ENCODE data around the gene GMPR. TPM values are rescaled to one million over a fixed set of nuclear protein-coding genes. Genes with fewer than 3 reads are reported as not detected.

GMPR gene
- total RNA-seq, 1 experiment from 2014 or later: 24.0 TPM

DNA sequence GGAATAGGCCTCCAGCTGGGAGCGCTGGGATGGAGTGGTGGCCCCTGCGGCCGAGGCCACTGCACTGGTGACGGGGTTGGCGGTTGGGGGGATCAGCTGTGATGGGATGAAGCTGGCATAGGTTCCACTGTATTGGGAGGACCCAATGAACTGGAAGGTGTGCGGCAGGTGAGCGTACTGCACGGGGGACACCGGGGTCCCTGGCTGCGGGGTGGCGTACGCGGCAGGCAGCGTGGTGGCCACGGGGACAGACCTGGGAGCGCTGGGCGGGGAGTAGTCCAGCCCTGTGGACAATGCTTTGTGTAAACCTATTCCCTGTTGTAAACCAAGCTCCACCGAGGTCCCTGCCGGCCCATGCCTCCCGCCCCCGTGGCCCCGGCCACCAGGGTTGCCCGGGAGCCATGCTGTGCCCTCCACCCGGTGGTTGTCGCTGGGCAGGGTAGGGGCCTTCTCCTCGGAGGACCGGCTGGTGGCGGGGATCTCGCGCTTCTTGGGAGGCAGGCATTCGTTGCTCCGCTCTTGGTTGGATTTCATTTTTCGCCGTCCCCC lies 89.5 kb downstream of the GMPR start (continued):
- TF ChIP-seq CTCF (IDR thresholded peaks at IDR 0.05 in 2 of 3, conservative IDR thresholded peaks at IDR 0.05 in 1 of 3; ENCODE audit: borderline replicate concordance in 1 of 3, insufficient read depth in 1 of 3, low read depth in 2 of 3, low read length in 2 of 3): no peak
- TF ChIP-seq POLR2AphosphoS5 (IDR thresholded peaks at IDR 0.05; ENCODE audit: low read depth, low read length): no peak
- no peak for TF ChIP-seq POLR2A (IDR thresholded peaks at IDR 0.05; ENCODE audit: borderline replicate concordance, extremely low read depth, insufficient read depth, insufficient read length)
- TF ChIP-seq MAX (IDR thresholded peaks at IDR 0.05): no peak
- no peak for TF ChIP-seq CBX3 (IDR thresholded peaks at IDR 0.05; ENCODE audit: low read depth)
- TF ChIP-seq CEBPB (IDR thresholded peaks at IDR 0.05; ENCODE audit: low read depth): no peak

GRCh38 chr6:16329233-16329632 lies 90.8 kb downstream of the GMPR start:
- no peak overlapping the region for H3K4me2 ChIP-seq (ENCODE audit: low read length)
- H3K27ac ChIP-seq (ENCODE audit: low read depth, low read length): no peak overlapping the region
- ChIA-PET CTCF (no interaction called here), POLR2A (no interaction called here), RAD21 (ENCODE audit: low non-redundant PET in 1 of 2, low total read pairs in 2 of 2, uncharacterized antibody in 2 of 2, unreplicated experiment in 2 of 2) (no interaction called here)
- H3K79me2 ChIP-seq (ENCODE audit: insufficient read depth, low read length): no peaks in the 10 kb centered on the region
- H3K9me3 ChIP-seq (ENCODE audit: control insufficient read depth in 1 of 2, insufficient read depth in 1 of 2, low read depth in 1 of 2, low read length in 2 of 2): no peaks in the 10 kb centered on the region
- H2AFZ ChIP-seq (ENCODE audit: low read depth, low read length, poor library complexity, severe bottlenecking): no peak overlapping the region
- peaks cover 14 to 37% of the 10 kb centered on the region in 2 experiments for H3K4me1 ChIP-seq (ENCODE audit: control insufficient read depth in 1 of 2, insufficient read depth in 2 of 2, low read length in 2 of 2)
- no peak overlapping the region for H3K4me3 ChIP-seq (replicated peaks in 1 of 2; ENCODE audit: low read depth in 1 of 2, low read length in 2 of 2)
- no peaks in the 10 kb centered on the region for H3K36me3 ChIP-seq (ENCODE audit: control insufficient read depth in 1 of 2, insufficient read depth in 2 of 2, low read length in 2 of 2)
- BruUV-seq (replicated peaks): no TSS peak
- no peak for DNase-seq (ENCODE audit: low read depth, low spot score)
- TF ChIP-seq ZFX (IDR thresholded peaks at IDR 0.05) (no peak), CBX3 (IDR thresholded peaks at IDR 0.05; ENCODE audit: low read depth) (no peak), ATF3 (IDR thresholded peaks at IDR 0.05) (no peak), EZH2 (IDR thresholded peaks at IDR 0.05) (no peak), CEBPB (IDR thresholded peaks at IDR 0.05; ENCODE audit: low read depth) (no peak)
- no peak for ATAC-seq
- H3K9ac ChIP-seq (ENCODE audit: low read length): no peak overlapping the region
- H4K20me1 ChIP-seq (ENCODE audit: insufficient read depth): no peaks in the 10 kb centered on the region
- H3K27me3 ChIP-seq (ENCODE audit: insufficient read depth, low read length): no peaks in the 10 kb centered on the region
- H3K9me2 ChIP-seq (ENCODE audit: insufficient read depth): no peaks in the 10 kb centered on the region
- intact Hi-C loops (cut with micrococcal nuclease): no loop called here
